Measurements from ENCODE around the gene JPH3.

DNA sequence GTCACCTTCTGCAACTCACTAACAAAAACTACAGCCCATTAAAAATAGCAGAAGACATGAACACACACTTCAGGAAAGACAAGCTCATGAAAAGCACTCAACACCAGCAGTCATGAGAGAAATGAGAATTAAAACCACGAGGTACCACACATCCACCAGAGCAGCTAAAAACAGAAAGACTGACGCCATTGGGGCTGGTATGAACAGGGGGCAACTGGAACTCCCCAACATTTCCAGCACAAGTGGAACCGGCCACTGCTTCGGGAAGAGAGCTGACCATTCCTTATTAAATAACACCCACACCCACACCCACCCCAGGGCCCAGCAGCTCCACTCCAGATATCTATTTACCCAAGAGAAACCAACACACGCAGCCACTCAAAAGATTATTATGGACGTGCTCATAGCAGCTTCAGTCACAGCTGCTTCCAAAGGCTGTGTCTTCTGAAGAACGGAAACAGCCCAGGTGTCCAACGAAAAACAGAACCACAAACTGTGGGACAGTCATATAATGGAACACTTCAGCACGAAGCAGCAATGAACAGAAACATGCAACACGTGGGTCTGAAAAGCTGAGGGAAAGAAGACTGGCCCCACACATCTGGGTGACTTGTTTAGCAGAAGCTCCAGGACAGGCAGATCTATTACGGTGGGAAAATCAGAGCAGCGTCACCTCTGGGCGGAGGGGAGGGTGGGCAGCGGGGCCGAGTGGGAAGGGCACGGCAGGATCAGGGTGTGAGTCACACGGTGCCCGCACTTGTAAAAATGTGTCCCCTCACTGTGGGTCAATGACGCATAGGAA is 122.4 kb downstream of the JPH3 start:
- TF ChIP-seq, protein P1, sequence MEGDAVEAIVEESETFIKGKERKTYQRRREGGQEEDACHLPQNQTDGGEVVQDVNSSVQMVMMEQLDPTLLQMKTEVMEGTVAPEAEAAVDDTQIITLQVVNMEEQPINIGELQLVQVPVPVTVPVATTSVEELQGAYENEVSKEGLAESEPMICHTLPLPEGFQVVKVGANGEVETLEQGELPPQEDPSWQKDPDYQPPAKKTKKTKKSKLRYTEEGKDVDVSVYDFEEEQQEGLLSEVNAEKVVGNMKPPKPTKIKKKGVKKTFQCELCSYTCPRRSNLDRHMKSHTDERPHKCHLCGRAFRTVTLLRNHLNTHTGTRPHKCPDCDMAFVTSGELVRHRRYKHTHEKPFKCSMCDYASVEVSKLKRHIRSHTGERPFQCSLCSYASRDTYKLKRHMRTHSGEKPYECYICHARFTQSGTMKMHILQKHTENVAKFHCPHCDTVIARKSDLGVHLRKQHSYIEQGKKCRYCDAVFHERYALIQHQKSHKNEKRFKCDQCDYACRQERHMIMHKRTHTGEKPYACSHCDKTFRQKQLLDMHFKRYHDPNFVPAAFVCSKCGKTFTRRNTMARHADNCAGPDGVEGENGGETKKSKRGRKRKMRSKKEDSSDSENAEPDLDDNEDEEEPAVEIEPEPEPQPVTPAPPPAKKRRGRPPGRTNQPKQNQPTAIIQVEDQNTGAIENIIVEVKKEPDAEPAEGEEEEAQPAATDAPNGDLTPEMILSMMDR (optimal IDR thresholded peaks at IDR 0.05 in 1 of 3, IDR thresholded peaks at IDR 0.05 in 1 of 3, conservative IDR thresholded peaks at IDR 0.05 in 1 of 3; ENCODE audit: extremely low read depth in 1 of 3, insufficient read depth in 2 of 3, low read length in 3 of 3): no peak
- TF ChIP-seq EZH2 (IDR thresholded peaks at IDR 0.05; ENCODE audit: low read length): no peak
